BJ (cell line): ENCODE data around the gene ERBB2. TPM values are rescaled to one million over a fixed set of nuclear protein-coding genes. Genes with fewer than 3 reads are reported as not detected.
A peak's percentile ranks its signal among the peaks of the same experiment; 100 is the strongest.

Source experiments
- CTCF ChIA-PET: fragments of 350-600 bp; formaldehyde crosslinking; extraction: SDS; loops from one replicate; lab custom pipeline; 2021; ENCODE audit warnings: antibody characterized with exemption, inconsistent platforms; lab: Yijun Ruan, JAX
- POLR2A ChIA-PET: fragments of 300-600 bp; sonication (Branson Sonifier 250); formaldehyde crosslinking; extraction: SDS; loops from one replicate; lab custom pipeline; 2021; ENCODE audit warnings: antibody characterized with exemption; lab: Charles Lee
- DNase-seq: peaks from one replicate; pipeline ENCODE4 v3.0.0-alpha.2; 2011; ENCODE audit warnings: low read depth
- H3K27me3 ChIP-seq: 2 replicates; pipeline ENCODE4 v1.6.0; 2011; ENCODE audit warnings: low read length; ENCODE audit not compliant: control insufficient read depth, insufficient read depth
- H3K36me3 ChIP-seq: 2 replicates; pipeline ENCODE4 v1.5.1; 2011; ENCODE audit warnings: low read length; ENCODE audit not compliant: control insufficient read depth, insufficient read depth
- H3K4me3 ChIP-seq: 2 replicates; pipeline ENCODE4 v1.5.1; 2011; ENCODE audit warnings: low read depth, mild to moderate bottlenecking, control low read depth, low read length
- polyA plus RNA-seq: library from polyadenylated mRNA; depleted of rRNA; stranded (reverse); fragments of >200 nt; gene quantifications from 2 replicates; pipeline ENCODE4 v1.2.3, GENCODE V29; 2011
- TF ChIP-seq, protein P1 (sequence below): IDR thresholded peaks from 2 replicates; pipeline ENCODE4 v1.5.1; 2011; ENCODE audit warnings: low read depth, mild to moderate bottlenecking, control low read depth, inconsistent platforms, low read length, moderate library complexity; ENCODE audit not compliant: insufficient read depth

Gene ERBB2
- polyA plus RNA-seq, 1 experiment: 35.4 TPM

- ChIA-PET CTCF (interaction anchor here (0.6 to 1.2 kb wide), 2 partner anchors 70 to 81 kb away, joined by 3 read pairs; no protein-coding TSS in a partner anchor), POLR2A (no interaction called here)
- Histone ChIP-seq H3K4me3 (no peak overlapping the region), H3K27me3 (peaks cover 22% of the 10 kb centered on the region), H3K36me3 (no peaks in the 10 kb centered on the region)
- TF ChIP-seq, protein P1, sequence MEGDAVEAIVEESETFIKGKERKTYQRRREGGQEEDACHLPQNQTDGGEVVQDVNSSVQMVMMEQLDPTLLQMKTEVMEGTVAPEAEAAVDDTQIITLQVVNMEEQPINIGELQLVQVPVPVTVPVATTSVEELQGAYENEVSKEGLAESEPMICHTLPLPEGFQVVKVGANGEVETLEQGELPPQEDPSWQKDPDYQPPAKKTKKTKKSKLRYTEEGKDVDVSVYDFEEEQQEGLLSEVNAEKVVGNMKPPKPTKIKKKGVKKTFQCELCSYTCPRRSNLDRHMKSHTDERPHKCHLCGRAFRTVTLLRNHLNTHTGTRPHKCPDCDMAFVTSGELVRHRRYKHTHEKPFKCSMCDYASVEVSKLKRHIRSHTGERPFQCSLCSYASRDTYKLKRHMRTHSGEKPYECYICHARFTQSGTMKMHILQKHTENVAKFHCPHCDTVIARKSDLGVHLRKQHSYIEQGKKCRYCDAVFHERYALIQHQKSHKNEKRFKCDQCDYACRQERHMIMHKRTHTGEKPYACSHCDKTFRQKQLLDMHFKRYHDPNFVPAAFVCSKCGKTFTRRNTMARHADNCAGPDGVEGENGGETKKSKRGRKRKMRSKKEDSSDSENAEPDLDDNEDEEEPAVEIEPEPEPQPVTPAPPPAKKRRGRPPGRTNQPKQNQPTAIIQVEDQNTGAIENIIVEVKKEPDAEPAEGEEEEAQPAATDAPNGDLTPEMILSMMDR: no peak
- no peak for DNase-seq
Observed at GRCh38 chr17:39765175-39765574, 65.3 kb downstream of the ERBB2 start.

GRCh38 chr17:39765766-39766165, 65.9 kb downstream of the ERBB2 start:
- TF ChIP-seq, protein P1: no peak
- ChIA-PET POLR2A (no interaction called here), CTCF (no interaction called here)
- H3K36me3 ChIP-seq: no peaks in the 10 kb centered on the region
- no peak overlapping the region for H3K4me3 ChIP-seq
- DNase-seq: no peak
- peaks cover 22% of the 10 kb centered on the region for H3K27me3 ChIP-seq

- CTCF ChIA-PET: no interaction called here
- POLR2A ChIA-PET: no interaction called here
- peaks cover 25% of the 10 kb centered on the region for H3K27me3 ChIP-seq
- DNase-seq: no peak
- TF ChIP-seq, protein P1: no peak
- no peaks in the 10 kb centered on the region for H3K36me3 ChIP-seq
- no peak overlapping the region for H3K4me3 ChIP-seq
Observed at GRCh38 chr17:39767147-39767546, 67.3 kb downstream of the ERBB2 start.

DNA sequence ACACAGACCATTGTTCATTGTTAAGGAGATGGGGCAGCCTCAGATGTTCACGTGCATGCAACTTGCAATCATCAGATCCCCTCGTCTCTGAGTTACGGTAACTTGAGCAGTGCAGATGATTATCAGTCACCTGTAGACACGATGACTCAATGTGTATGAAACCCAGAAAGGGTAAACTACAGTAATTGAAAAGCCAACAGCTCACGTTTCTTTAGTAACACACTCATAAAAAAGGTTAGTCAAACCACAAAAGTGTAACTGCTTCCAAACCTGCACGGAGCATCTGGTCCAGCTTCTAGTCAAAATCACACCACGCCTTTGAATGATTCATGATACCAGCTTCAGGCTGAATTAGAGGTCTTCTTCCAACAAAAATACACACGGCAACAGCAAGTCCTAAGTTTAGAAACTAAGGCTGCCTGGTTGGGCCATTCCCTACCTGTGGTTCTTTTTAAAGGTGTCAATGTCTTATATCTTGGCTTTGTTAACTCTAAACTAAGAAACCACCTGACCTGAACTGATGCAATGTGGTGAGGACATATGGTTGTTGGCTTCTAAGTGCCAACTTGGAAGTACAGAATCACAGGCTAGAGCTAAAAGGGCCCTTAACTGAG, 70.2 kb downstream of the ERBB2 start:
- CTCF ChIA-PET: interaction anchor here (2.0 kb wide), 1 partner anchor 148 kb away, joined by 10 read pairs; no protein-coding TSS in a partner anchor
- Histone ChIP-seq H3K36me3 (no peaks in the 10 kb centered on the region), H3K4me3 (no peak overlapping the region), H3K27me3 (peaks cover 35% of the 10 kb centered on the region)
- peak; percentile 72 for DNase-seq
- POLR2A ChIA-PET: no interaction called here
- TF ChIP-seq, protein P1: no peak

DNA sequence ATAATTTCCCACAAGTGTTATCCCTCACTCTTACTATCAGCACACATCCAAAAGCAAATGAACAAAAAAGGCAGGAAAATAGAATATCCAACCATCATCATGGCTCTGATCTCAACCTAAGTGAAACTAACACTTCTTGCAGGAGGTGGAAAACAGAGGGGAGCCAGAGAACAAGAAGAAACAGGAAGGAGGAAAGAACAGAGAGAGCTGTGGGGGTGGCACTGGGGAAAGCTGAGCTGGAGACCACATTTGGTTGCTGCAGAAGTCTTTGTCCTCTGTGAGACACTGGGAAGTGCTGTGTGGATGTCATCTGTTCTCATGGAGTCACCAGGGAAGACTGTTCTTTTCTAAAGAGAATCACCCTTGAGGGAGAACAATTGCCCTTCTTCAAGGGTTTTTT, 72.6 kb downstream of the ERBB2 start:
- H3K27me3 ChIP-seq: peaks cover 22% of the 10 kb centered on the region
- CTCF ChIA-PET: no interaction called here

More for the DNA sequence above, 72.6 kb downstream of the ERBB2 start:
- POLR2A ChIA-PET: no interaction called here
- DNase-seq: no peak
- Histone ChIP-seq H3K4me3 (no peak overlapping the region), H3K36me3 (no peaks in the 10 kb centered on the region)
- TF ChIP-seq, protein P1: no peak
